Gastroesophageal sphincter (tissue), 3 donors: ENCODE measurements around the gene FGF7.

ENCODE experiments used
- EP300 ChIP-seq: sonication (generic); formaldehyde crosslinking; IDR thresholded peaks from one replicate; pipeline ENCODE4 v1.6.1; 2017; ENCODE audit warnings: antibody characterized with exemption, mild to moderate bottlenecking
- POLR2A ChIP-seq, 2 donors: fragments of 450-650 bp; IDR thresholded peaks; one replicate each; pipeline ENCODE4 v1.6.1; 2017; ENCODE audit warnings: antibody characterized with exemption in 2 of 2, mild to moderate bottlenecking in 2 of 2, moderate library complexity in 1 of 2
- POLR2AphosphoS5 ChIP-seq: sonication (generic); formaldehyde crosslinking; IDR thresholded peaks from one replicate; pipeline ENCODE4 v1.6.1; 2017; ENCODE audit warnings: antibody characterized with exemption
- TF ChIP-seq, protein P1 (sequence below), 4 experiments: fragments of 200-600 bp in 2 of 4; fragments of 450-650 bp in 2 of 4; sonication (generic) in 1 of 4; IDR thresholded peaks; one replicate each; pipeline ENCODE4 v1.5.1; 2017 to 2019; ENCODE audit warnings: antibody characterized with exemption in 4 of 4, mild to moderate bottlenecking in 2 of 4, moderate library complexity in 2 of 4

DNA sequence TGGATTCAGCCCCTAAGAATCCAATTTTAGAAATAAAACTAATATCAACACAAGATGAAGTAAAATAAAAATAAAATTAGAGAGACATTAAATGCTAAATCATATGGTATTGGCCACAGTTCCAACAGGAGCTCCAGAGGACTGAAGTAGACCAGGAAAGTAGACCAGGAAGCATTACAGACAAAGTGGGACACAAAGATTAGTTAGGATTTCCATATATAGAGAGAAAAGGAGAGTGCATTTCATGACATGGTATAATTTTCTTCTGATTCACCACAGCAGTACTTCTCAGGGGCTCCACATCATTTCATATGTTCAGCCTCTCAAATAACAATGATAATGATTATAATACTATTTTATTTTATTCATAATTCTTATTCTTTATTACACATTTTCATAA is 18.3 kb downstream of the FGF7 start:
- TF ChIP-seq POLR2AphosphoS5 = no peak
- TF ChIP-seq, protein P1, sequence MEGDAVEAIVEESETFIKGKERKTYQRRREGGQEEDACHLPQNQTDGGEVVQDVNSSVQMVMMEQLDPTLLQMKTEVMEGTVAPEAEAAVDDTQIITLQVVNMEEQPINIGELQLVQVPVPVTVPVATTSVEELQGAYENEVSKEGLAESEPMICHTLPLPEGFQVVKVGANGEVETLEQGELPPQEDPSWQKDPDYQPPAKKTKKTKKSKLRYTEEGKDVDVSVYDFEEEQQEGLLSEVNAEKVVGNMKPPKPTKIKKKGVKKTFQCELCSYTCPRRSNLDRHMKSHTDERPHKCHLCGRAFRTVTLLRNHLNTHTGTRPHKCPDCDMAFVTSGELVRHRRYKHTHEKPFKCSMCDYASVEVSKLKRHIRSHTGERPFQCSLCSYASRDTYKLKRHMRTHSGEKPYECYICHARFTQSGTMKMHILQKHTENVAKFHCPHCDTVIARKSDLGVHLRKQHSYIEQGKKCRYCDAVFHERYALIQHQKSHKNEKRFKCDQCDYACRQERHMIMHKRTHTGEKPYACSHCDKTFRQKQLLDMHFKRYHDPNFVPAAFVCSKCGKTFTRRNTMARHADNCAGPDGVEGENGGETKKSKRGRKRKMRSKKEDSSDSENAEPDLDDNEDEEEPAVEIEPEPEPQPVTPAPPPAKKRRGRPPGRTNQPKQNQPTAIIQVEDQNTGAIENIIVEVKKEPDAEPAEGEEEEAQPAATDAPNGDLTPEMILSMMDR (IDR thresholded peaks at IDR 0.05) = no peak
- no peak for TF ChIP-seq POLR2A (IDR thresholded peaks at IDR 0.05)
- no peak for TF ChIP-seq EP300
